Astrocyte (in vitro differentiated cells and primary cell): ENCODE results near the gene NME9. TPM values are rescaled to one million over a fixed set of nuclear protein-coding genes. Genes with fewer than 3 reads are reported as not detected.

ENCODE experiments used
- DNase-seq: peaks from one replicate; pipeline ENCODE4 v3.0.0-alpha.2; 2010; ENCODE audit warnings: low read depth
- FAIRE-seq: peaks from 2 replicates; lab custom pipeline; 2011; peaks lifted over from hg19 to GRCh38; lab: Jason Lieb, UNC
- H2AFZ ChIP-seq: 2 replicates; pipeline ENCODE4 v1.6.0; 2012; ENCODE audit warnings: low read depth, low read length, inconsistent platforms
- H3K27ac ChIP-seq: 2 replicates; pipeline ENCODE4 v1.5.1; 2011; ENCODE audit warnings: low read depth, low read length, inconsistent platforms
- H3K27me3 ChIP-seq: 2 replicates; pipeline ENCODE4 v1.6.0; 2011; ENCODE audit warnings: low read length, inconsistent platforms; ENCODE audit not compliant: insufficient read depth
- H3K36me3 ChIP-seq: 2 replicates; pipeline ENCODE4 v1.5.1; 2011; ENCODE audit warnings: low read length, inconsistent platforms; ENCODE audit not compliant: insufficient read depth
- H3K4me1 ChIP-seq: 2 replicates; pipeline ENCODE4 v1.5.1; 2011; ENCODE audit warnings: low read length, inconsistent platforms; ENCODE audit not compliant: insufficient read depth
- H3K4me2 ChIP-seq: 2 replicates; pipeline ENCODE4 v1.6.0; 2012; ENCODE audit warnings: low read length, inconsistent platforms
- H3K4me3 ChIP-seq: 2 replicates; pipeline ENCODE4 v1.5.1; 2011; ENCODE audit warnings: low read depth, mild to moderate bottlenecking, low read length, inconsistent platforms; ENCODE audit not compliant: insufficient read depth
- H3K79me2 ChIP-seq: 2 replicates; pipeline ENCODE4 v1.6.0; 2012; ENCODE audit warnings: mild to moderate bottlenecking, low read length, inconsistent platforms; ENCODE audit not compliant: insufficient read depth
- H3K9ac ChIP-seq: 2 replicates; pipeline ENCODE4 v1.6.0; 2012; ENCODE audit warnings: mild to moderate bottlenecking, low read length, inconsistent platforms
- H3K9me3 ChIP-seq: 2 replicates; pipeline ENCODE4 v1.5.1; 2012; ENCODE audit warnings: low read depth, mild to moderate bottlenecking, low read length, inconsistent platforms; ENCODE audit not compliant: insufficient read depth
- H4K20me1 ChIP-seq: 2 replicates; pipeline ENCODE4 v1.6.0; 2012; ENCODE audit warnings: low read length, inconsistent platforms; ENCODE audit not compliant: insufficient read depth
- H3K27ac Mint-ChIP-seq: one replicate; pipeline ENCODE4 v1.8.0; 2021; ENCODE audit warnings: mild to moderate bottlenecking, mixed read lengths; ENCODE audit not compliant: unreplicated experiment
- H3K27me3 Mint-ChIP-seq: one replicate; pipeline ENCODE4 v1.8.0; 2021; ENCODE audit warnings: low read depth, mixed read lengths; ENCODE audit not compliant: unreplicated experiment
- H3K36me3 Mint-ChIP-seq: one replicate; pipeline ENCODE4 v1.8.0; 2021; ENCODE audit warnings: low read depth, mixed read lengths; ENCODE audit not compliant: unreplicated experiment
- H3K4me1 Mint-ChIP-seq: one replicate; pipeline ENCODE4 v1.8.0; 2021; ENCODE audit warnings: low read depth, mixed read lengths; ENCODE audit not compliant: unreplicated experiment
- H3K4me3 Mint-ChIP-seq: one replicate; pipeline ENCODE4 v1.8.0; 2021; ENCODE audit warnings: mild to moderate bottlenecking, moderate library complexity, mixed read lengths; ENCODE audit not compliant: unreplicated experiment
- H3K9me3 Mint-ChIP-seq: one replicate; pipeline ENCODE4 v1.8.0; 2021; ENCODE audit warnings: mild to moderate bottlenecking, mixed read lengths; ENCODE audit not compliant: unreplicated experiment
- EZH2 ChIP-seq: IDR thresholded peaks from 2 replicates; pipeline ENCODE4 v1.6.1; 2012; ENCODE audit warnings: mild to moderate bottlenecking, low read length, inconsistent platforms; ENCODE audit not compliant: insufficient read depth
- total RNA-seq: library from RNA; stranded (reverse); gene quantifications from 2 replicates; pipeline ENCODE4 v1.2.1, GENCODE V29; 2021
- TF ChIP-seq, protein P1 (sequence below): IDR thresholded peaks from 2 replicates; pipeline ENCODE4 v1.5.1; 2011; ENCODE audit warnings: low read depth, mild to moderate bottlenecking, inconsistent platforms, low read length, moderate library complexity; ENCODE audit not compliant: insufficient read depth

Gene NME9
- total RNA-seq, 1 donor from 2014 or later: 0.54 TPM

- Histone ChIP-seq H4K20me1 (no peaks in the 10 kb centered on the region), H3K27ac (no peak overlapping the region), H3K9ac (no peak overlapping the region), H3K4me2 (no peak overlapping the region), H3K36me3 (peaks cover 6% of the 10 kb centered on the region), H3K4me3 (no peak overlapping the region), H3K27me3 (no peaks in the 10 kb centered on the region), H3K79me2 (no peaks in the 10 kb centered on the region), H3K9me3 (no peaks in the 10 kb centered on the region), H3K4me1 (no peaks in the 10 kb centered on the region), H2AFZ (no peak overlapping the region)
- no peak for FAIRE-seq
- Mint-ChIP-seq H3K9me3 (no peaks in the 10 kb centered on the region), H3K4me3 (no peak overlapping the region), H3K27me3 (no peaks in the 10 kb centered on the region), H3K27ac (no peak overlapping the region), H3K4me1 (peaks cover 4% of the 10 kb centered on the region), H3K36me3 (peaks cover 5% of the 10 kb centered on the region)
- TF ChIP-seq, protein P1, sequence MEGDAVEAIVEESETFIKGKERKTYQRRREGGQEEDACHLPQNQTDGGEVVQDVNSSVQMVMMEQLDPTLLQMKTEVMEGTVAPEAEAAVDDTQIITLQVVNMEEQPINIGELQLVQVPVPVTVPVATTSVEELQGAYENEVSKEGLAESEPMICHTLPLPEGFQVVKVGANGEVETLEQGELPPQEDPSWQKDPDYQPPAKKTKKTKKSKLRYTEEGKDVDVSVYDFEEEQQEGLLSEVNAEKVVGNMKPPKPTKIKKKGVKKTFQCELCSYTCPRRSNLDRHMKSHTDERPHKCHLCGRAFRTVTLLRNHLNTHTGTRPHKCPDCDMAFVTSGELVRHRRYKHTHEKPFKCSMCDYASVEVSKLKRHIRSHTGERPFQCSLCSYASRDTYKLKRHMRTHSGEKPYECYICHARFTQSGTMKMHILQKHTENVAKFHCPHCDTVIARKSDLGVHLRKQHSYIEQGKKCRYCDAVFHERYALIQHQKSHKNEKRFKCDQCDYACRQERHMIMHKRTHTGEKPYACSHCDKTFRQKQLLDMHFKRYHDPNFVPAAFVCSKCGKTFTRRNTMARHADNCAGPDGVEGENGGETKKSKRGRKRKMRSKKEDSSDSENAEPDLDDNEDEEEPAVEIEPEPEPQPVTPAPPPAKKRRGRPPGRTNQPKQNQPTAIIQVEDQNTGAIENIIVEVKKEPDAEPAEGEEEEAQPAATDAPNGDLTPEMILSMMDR: no peak
- TF ChIP-seq EZH2: no peak
- no peak for DNase-seq
Measured at GRCh38 chr3:138259126-138259525, 70.5 kb downstream of the NME9 start.

DNA sequence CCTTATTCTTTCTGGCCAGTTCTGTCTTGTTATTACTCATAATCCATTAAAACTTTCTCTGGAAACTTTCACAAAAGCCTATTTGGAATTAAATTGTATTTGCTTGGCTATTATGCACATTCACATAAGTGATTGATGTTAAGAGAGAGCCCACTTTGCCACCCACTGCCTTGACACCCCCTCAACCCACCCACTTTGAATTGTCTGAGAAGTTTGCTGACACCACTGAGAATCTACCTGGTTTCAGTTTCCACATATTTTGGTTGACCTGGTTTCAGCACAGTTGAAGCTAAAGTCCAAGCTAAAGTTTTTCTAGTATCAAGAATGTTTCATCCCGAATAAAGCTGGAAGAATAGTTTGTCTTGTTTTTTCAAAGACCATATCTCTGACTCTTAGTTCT lies 71.7 kb downstream of the NME9 start:
- no peak overlapping the region for H3K4me3 ChIP-seq
- H3K27me3 ChIP-seq: no peaks in the 10 kb centered on the region

GRCh38 chr3:138256022-138256421 lies 73.6 kb downstream of the NME9 start:
- Mint-ChIP-seq H3K36me3 (peaks cover 5% of the 10 kb centered on the region), H3K27ac (peak overlapping the region; percentile 47), H3K27me3 (no peaks in the 10 kb centered on the region), H3K4me1 (peaks cover 9% of the 10 kb centered on the region), H3K4me3 (no peak overlapping the region), H3K9me3 (no peaks in the 10 kb centered on the region)
- DNase-seq (no peak), FAIRE-seq (no peak)
- TF ChIP-seq, protein P1: no peak
- no peak for TF ChIP-seq EZH2
- Histone ChIP-seq H3K79me2 (no peaks in the 10 kb centered on the region), H3K9ac (no peak overlapping the region), H3K9me3 (no peaks in the 10 kb centered on the region), H3K27ac (no peak overlapping the region), H4K20me1 (no peaks in the 10 kb centered on the region), H3K4me3 (no peak overlapping the region), H3K4me2 (no peak overlapping the region), H3K4me1 (no peaks in the 10 kb centered on the region), H2AFZ (no peak overlapping the region), H3K27me3 (no peaks in the 10 kb centered on the region), H3K36me3 (peaks cover 2% of the 10 kb centered on the region)

More for the DNA sequence above, 71.7 kb downstream of the NME9 start:
- no peak for TF ChIP-seq EZH2
- TF ChIP-seq, protein P1: no peak
- H3K27me3 Mint-ChIP-seq: no peaks in the 10 kb centered on the region
- no peak overlapping the region for H3K27ac Mint-ChIP-seq
- no peaks in the 10 kb centered on the region for H4K20me1 ChIP-seq
- no peak overlapping the region for H2AFZ ChIP-seq
- H3K9me3 Mint-ChIP-seq: no peaks in the 10 kb centered on the region
- H3K4me3 Mint-ChIP-seq: no peak overlapping the region
- H3K27ac ChIP-seq: no peak overlapping the region
- no peak for DNase-seq
- H3K4me1 Mint-ChIP-seq: peaks cover 9% of the 10 kb centered on the region
- peaks cover 2% of the 10 kb centered on the region for H3K36me3 ChIP-seq
- H3K79me2 ChIP-seq: no peaks in the 10 kb centered on the region
- no peak overlapping the region for H3K4me2 ChIP-seq
- no peaks in the 10 kb centered on the region for H3K9me3 ChIP-seq
- H3K9ac ChIP-seq: no peak overlapping the region
- no peak for FAIRE-seq
- peaks cover 5% of the 10 kb centered on the region for H3K36me3 Mint-ChIP-seq
- H3K4me1 ChIP-seq: no peaks in the 10 kb centered on the region
